HG03139 (cell line): ENCODE data around the gene ANK3.
"Not testable (repeated sequence)": the region's sequence is repeated elsewhere in the genome, so short reads cannot be mapped to it uniquely, and the experiment has no call there.

ENCODE experiments used
- ATAC-seq: cut with Tn5 transposase; IDR thresholded peaks from one replicate; pipeline ENCODE4 v1.9.1; 2021; ENCODE audit not compliant: unreplicated experiment

ANK3 gene

DNA sequence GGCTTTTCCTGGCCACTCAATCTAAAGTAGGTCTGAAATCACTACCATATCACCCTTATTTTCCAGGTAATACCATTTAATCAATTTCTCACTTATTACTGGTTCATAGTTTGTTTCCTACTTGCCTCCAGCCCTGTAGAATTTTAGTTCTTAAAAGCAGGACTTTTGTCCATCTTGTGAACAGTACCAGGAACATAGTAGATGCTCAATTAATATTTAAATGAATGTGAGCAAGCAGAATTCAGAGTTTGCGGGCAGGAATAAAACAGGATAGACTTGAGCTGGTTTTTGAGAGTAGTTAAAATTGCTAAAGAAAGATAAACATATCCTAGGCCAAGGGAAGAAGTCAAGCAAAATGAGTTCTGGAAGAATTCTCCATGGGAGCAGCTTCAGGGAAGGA is 77.9 kb downstream of the ANK3 start:
- ATAC-seq = no peak

DNA sequence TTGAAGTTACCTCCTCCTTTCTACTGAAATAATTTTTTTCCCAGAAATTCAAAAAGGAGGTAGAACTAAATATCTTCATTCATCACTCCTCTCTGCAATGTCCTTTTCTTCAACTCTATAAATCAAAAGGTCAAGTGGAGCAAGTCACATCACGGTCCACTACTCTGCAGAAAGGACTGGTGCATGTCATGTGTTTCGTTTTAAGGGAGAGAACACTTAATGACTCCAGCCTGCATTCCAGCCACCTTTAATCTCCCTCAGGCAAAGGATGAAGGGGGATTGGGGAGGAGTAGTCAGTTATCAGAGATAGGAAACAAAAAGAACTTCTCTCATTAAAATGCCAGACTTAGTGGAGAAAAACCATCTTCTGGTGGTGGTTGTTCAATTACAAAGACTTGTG is 78.9 kb downstream of the ANK3 start:
- no peak for ATAC-seq

DNA sequence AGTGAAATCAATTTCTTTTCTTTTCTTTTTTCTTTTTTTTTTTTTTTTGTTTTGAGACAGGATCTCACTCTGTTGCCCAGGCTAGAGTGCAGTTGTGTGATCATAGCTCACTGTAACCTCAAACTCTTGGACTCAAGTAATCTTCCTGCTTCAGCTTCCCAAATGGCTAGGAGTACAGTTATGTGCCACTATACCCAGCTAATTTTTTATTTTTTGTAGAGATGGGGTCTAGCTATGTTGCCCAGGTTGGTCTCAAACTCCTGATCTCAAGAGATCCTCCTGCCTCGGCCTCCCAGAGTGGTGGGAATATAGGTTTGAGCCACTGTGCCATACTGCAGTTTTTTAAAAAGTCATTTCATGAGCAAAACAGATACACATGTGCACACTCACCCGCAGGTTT is 79.8 kb downstream of the ANK3 start:
- ATAC-seq = no peak

DNA sequence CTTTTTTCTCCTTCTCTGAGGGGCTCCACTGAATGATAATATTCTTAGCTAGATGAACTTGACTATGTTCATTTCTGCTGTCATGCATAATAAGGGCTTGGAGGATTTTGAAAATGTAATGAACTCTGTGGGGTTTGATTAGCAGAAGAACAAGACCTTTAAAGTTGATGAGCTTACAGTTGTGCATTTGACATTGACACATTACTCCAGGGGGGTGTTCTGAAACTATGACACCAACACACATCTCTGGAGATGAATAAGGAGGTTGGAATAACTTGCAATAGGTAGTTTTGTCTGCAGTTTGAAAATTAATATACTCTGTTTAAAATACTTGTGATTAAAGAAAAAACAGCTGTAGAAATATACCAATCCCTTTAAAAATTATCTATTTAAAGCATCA is 80.3 kb downstream of the ANK3 start:
- ATAC-seq = no peak

DNA sequence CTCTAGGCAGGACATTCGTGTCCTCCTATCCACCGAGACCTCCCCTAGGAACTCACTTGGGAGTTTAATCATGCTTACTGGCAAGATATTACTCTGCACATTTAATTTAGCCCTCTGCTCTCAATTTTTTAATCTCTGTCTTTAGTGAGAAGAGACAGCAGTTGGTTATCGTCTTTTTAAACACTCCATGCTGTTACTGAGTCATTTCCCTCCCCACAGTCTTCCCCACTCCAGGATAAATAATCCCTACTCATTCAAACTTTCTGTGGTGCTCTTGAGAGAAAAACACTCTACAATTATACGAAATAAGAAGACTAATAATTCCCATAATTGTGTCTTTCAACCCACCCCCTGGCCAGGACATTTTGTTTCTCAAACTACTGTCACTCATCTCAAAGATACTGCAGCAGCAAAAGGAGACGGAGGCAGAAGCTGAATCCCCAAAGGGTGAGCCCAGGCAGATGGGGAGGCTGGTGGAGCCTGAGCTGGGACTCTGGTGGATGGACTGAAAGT is 84.2 kb downstream of the ANK3 start:
- ATAC-seq = no peak

DNA sequence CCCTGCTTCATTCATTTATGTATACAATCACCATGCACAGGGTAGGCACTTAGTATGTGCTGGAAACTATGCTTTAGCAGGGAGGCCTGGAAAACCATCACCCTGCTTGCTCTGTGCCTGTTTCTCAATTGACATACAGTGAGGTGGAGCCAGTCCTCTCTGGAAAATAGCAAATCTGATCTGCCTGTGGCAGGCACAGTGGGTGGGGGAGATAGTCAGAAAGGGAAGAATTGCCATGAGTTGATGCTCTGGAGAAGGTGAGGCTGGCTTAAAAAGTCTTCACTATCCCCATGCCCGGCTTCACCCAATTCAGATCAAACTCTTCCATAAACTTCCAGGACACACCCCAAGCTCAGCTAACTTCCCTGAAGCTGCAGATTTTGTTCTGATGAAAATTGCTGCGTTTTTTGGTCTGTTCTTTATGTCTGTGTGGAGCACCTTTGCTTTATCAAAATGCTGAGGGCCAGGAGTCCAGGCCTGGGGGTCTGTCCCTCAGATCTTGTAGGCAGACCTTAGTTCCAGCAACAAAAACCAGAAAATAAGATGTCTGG is 84.8 kb downstream of the ANK3 start:
- no peak for ATAC-seq

DNA sequence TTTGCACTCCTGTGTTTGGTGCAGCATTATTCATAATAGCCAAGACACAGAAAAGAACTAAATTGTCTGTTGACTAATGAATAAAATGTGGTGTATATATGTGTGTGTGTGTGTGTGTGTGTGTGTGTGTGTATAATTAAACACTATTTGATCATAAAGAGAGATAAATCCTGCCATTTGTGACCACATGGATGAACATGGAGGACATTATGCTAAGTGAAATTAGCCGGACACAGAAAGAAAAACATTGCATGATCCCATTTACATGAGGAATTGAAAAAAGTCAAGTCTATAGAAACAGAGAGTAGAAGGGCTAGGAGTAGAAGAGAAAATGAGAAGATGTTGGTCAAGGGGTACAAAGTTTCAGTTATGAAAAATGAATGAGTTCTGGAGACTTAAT is 85.9 kb downstream of the ANK3 start:
- ATAC-seq = no peak

DNA sequence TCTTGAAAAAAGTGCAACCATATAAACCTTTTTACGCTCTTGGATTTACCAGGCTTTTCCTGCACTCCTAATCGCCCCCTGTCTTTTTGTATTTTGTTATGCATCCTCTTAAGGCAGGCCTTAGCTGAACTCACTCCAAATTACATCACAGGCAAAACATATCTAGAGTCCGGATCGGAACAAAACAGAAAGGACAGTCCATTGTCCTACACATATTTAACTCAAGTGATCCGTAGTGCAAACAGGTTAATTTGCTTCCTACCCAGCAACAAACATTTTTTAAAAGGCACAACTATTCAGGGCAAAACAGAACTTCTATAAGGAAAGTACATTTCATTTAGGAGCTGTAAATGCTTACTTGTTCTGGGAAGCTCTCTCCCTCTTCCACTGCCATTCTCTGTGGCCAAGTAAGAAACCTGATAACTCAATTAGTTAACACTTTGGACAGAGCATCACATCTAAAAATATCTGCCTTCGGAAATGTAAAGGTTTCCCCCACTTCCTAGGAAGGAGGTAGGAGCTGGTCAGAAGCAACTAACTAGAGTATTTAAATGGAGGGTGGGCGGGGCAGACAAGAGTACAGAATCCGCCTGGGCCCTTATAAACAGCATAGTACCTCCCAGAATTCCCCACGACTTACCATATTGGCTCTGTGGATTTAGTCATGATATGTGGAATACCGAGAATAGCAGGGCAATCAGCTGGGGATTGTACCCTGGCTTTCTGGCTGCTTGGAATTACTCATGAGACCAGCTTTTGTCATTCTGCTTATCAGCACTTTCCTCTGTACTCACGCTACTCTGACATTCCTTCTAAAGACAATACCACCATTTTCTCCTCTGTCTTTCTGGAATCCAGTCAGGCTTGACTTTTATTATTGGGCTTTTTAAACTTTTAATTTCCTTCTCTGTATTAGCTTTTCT is 89.5 kb downstream of the ANK3 start:
- no peak for ATAC-seq

DNA sequence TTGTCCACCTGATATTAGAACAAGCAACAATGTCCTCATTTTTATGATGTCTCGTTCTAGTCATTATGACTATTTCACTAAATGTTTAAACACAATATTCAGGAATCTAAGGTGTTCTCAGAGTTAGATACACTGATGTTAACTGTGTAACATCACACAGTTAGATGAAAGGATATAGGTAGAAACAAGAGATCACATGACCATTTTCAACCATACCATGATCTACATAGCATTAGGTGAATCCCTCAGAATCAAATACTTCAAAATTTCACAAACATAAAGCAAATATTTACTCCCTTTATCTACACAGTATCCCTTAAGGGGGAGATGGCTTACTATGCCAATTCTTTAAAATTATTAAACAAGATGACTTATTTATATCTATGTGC is 90.3 kb downstream of the ANK3 start:
- ATAC-seq = no peak

DNA sequence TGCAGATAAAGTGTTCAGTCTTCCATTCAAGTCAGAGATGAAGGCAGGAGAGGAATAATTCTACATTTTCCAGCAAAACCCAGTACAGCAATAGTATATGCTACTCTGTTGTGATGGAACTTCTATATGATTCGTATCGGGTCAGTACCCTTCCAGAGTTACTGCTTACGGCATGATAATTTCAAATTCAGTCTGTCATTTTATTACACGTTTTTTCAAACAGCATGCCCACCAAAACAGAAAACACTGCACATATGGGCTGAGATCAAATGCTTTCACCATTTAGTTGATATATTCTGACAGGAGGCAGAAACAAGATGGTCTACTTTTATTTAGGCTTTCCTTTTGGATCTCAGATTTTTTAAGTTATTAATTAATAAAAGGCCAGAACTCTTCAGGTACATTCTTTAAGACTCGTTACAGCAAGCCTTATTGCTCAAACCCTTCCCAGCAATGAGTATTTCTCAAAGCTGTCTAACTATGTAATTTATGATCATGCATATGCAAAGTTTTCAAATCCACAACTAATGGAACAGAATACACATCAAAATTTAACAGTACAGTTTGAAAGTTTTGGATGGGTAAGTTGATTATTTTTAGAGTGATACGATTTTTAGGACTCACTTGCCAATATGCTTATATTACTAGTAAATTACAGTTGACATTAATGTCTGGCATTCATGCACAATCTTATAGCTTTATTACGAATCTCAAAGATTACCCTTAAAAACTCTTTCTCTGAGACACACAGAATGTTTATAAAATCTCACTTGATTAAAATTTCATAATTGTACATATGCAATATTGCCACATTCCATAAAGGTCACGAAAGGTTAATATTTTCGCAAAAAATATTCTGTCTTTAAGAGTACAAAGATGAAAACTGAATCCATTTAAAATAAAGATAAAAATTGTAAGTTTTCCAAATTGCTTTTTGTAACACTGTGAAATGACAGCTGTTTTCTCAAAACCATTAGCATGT is 91.0 kb downstream of the ANK3 start:
- ATAC-seq = no peak

DNA sequence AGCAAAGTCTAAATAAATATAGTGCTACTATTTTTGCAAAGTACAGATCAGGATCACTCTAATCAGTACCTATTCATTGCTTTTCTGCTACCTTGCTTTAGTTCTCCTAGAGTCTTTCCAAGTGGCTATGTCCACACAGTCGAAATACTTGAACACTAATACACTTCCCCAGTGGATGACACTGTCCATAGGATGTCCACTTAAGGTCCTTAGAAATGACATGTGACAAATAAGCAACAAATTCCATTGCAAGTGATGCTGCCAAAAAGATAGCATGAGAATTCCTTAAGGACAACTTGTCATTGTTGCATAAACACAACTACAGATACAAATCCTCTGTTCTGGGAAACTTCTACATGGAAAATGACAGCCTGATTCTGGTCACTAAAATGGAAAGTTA is 93.6 kb downstream of the ANK3 start:
- no peak for ATAC-seq

DNA sequence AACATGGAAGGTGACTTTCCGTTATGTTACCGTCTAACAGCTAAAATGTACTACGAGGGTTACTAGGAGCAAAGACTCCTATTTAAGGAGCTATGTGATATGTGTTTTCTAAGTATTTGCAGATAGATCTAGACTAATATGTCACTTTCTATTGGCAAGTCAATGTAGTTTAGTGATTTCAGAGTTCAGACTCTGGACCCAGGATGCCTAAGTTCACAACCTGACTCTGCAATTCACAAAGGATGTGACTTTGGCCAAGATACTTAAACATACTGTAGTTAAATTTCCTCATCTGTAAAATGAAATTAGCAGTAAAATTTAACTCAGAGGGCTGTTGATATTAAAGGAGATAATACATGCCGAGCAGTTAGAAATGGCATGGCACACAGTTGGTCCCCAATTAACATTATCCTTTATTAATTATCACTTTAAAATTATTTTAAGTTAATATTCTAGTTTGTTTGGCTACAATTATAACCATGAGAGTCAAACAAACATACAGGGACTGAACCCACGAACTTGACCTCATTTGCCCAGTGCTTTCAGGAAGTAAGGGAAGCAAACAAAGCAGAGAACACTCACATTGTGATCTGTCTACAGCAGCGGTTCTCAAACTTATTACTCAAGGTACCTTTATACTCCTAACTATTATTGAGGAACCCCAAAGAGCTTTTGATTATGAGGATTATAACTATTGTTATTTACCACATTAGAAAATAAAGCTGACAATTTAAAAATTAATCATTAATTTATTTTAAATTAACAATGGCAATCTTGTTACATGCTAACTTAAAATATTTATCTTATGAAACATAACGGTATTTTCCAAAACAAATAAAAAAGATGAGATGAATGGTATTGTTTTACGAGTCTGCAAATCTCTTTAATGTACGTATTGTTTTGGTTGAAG is 94.4 kb downstream of the ANK3 start:
- ATAC-seq = no peak

DNA sequence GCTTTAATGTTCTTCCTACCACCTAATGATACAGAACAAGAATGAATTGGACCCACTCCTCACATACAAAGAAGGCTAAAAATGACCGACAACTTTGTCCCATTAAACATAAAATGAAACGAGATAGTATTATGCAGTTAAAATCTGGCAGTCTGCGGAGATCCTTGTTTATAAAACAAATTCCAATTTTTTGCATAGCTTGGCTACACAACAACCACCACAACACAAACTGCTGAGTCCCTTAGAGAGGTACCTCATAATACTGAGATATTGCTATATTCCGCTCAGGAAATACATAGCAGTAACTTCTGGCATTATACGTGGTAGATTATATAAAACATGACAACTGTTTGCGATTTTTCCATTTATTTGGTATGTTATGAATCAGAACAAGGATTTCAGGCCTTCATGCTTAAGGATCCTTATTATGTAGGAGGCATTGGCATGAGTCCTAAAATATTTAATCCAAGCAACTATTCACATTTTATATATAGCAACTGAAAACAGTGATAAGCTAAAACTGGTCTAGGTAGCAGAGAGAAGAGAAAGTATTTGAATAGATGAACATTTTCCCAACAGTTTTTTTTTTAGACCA is 96.0 kb downstream of the ANK3 start:
- no peak for ATAC-seq

DNA sequence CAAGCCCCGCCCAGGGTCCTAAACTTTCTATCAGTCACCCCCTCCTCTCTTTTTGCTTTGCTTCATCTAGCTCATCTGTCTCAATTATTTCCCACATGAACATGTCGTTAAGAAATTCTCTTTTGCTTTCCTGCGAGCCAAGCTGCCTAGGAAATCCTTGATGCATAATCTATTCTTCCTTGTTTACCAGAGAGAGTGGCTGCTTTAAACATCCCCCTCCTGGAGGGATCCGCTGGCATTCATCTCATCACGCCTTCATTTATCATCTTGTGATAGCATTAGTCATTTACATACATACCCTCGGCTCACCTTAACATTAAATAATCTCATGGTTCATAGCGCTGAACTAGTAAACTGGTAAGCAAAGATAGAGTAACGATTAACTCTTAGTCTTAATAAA is 96.7 kb downstream of the ANK3 start:
- no peak for ATAC-seq

DNA sequence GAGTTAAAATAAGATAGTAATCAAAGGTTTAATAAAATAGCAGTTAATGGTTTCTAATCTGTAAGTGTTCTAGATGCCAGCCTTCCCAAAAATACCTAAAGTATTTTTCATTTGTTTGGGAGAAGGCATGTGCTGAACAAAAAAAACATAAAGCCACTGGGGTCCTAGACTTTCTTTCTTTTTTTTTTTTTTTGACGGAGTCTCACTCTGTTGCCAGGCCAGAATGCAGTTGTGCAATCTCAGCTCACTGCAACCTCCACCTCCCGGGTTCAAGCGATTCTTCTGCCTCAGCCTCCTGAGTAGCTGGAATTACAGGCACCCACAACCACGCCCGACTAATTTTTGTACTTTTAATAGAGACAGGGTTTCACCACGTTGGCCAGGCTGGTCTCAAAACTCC is 97.1 kb downstream of the ANK3 start:
- not testable (repeated sequence) for ATAC-seq

DNA sequence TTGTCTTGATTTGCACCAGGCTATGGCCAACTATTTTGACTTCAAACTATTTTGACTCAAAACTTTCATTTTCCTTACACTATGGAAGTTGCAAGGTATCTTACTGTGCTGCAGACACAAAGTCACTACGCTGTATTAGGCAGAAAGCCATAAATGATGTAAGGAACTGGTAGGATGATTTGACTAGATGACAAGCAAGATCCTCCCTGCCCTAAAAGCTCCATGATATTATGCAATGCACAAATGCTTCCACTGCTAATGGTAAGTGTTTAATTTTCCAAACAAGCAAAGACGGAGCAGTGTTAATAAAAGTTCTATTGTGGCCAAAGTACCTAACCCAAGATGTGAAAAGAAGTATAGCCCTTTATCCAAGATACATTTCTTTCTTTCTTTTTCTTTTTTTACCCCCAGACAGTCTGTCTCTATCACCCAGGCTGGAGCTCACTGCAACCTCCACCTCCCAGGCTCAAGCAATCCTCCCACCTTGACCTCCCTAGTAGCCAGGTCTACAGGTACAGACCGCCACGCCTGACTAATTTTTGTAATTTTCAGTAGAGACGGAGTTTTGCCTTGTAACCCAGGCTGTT is 98.2 kb downstream of the ANK3 start:
- ATAC-seq = no peak

DNA sequence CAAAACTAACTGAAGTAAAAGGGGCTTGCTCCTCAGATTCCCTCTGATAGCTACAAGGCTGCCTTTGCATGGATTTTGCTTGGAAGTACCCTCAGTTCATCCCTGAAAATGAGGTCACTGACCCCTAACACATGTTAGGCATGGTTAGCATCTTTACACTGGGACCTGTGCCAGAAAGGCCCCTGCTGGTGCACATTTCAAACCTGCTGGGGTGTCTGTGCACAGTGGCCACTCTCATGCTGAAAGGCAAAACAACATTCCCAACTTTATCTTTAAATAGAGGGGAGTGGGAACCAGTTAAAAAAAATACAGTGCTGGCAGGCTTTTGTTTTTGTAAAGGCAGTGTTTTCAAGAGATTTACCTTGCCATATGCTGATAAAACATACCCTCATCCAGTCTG is 99.1 kb downstream of the ANK3 start:
- no peak for ATAC-seq

DNA sequence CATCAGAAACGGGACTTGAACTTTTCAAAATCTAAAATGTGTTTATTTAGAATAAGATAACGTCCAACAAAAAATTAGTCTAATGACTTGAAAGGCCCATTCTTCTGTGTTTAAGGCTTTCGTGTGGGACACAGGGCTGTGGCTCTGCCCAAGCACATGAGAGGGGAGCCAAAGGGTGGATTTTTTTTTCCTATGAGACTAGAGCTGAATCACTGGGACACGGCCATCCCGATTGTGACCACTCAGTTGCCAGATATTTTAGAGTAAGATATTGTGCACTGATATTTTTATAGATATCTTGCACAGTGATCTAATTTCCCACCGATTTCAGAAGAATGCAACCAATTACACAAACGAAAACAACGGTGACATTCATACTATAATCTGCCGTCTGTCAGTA is 99.9 kb downstream of the ANK3 start:
- ATAC-seq = no peak

DNA sequence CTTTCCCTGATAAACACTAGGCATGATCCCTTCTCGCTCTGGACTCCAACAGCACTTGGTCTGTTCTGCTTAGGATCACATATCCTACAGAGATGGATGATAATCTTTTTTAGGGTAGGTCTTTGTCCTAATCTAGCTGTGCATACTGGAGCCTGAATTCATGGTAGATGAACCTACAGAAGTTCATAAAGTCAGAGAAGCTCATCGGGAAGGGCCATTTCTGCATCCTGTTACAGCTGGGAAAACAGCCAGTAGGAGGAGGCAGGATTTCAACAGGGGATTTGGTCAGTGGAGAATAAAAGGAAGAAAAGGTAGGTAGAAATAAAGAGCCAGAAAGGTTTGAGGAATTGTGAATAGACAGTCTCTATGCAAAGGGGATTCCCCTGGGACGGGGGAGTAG is 101.4 kb downstream of the ANK3 start:
- no peak for ATAC-seq

DNA sequence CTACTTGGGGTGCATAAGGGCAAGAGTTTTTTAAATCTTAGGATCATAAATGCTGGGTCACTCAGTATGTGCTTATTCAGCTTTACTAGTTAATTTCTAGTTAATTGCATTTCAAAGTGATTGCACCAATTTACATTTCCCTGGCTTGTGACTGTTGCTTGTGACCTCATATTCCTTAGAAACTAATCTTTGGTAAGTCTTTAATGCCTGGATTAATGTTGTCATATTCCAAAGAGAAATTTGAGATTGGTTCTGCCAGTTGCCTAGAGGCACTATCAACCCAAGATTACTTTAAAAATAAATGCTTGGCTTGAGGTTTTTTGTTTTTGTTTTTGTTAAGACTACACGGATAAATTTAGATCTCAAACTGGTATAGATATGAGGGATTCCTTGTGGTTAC is 103.1 kb downstream of the ANK3 start:
- ATAC-seq = no peak
